GM10266 (cell line): ENCODE results near the gene KLHL8.

Experiments used
- DNase-seq: peaks from one replicate; pipeline ENCODE4 v3.0.0; 2012; ENCODE audit errors: extremely low spot score
- TF ChIP-seq, protein P1 (sequence below): IDR thresholded peaks from 2 replicates; pipeline ENCODE4 v1.5.1; 2012; ENCODE audit warnings: mild to moderate bottlenecking, low read depth; ENCODE audit not compliant: control insufficient read depth, insufficient read depth; ENCODE audit errors: missing control alignments

KLHL8 gene

DNA sequence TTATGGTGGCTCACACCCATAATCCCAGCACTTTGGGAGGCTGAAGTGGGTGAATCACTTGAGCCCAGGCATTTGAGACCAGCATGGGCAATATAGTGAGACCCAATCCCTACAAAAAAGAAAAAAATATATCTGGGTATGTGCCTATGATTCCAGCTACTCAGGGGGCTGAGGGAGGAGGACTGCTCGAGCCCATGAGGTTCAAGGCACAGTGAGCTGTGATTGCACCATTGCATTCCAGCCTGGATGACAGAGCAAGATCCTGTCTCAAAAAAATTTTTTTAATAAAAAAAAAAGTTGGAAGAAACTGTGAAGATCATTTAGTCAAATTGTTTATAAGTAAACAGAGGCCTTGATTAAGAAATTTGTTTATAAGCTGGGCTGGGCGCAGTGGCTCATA lies 39.7 kb downstream of the KLHL8 start:
- no peak for DNase-seq

DNA sequence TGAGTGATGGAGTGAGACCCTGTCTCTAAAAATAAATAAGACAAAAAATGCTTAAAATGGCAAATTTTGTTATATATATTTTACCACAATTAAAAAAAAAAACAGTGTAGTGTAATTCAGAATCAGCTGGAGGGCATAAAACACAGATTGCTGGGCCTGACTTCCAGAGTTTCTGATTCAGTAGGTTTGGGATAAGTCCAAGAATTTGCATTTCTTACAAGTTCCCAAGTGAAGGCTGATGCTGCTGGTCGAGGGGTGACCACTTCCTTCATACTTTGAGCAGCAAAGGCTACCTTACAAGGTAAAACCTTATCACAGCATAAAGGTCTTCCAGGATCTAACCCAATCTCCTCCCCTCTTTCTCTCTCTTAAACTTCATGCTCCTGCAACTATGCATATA lies 40.7 kb downstream of the KLHL8 start:
- TF ChIP-seq, protein P1, sequence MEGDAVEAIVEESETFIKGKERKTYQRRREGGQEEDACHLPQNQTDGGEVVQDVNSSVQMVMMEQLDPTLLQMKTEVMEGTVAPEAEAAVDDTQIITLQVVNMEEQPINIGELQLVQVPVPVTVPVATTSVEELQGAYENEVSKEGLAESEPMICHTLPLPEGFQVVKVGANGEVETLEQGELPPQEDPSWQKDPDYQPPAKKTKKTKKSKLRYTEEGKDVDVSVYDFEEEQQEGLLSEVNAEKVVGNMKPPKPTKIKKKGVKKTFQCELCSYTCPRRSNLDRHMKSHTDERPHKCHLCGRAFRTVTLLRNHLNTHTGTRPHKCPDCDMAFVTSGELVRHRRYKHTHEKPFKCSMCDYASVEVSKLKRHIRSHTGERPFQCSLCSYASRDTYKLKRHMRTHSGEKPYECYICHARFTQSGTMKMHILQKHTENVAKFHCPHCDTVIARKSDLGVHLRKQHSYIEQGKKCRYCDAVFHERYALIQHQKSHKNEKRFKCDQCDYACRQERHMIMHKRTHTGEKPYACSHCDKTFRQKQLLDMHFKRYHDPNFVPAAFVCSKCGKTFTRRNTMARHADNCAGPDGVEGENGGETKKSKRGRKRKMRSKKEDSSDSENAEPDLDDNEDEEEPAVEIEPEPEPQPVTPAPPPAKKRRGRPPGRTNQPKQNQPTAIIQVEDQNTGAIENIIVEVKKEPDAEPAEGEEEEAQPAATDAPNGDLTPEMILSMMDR: no peak

More for the DNA sequence above, 39.7 kb downstream of the KLHL8 start:
- TF ChIP-seq, protein P1: no peak

DNA sequence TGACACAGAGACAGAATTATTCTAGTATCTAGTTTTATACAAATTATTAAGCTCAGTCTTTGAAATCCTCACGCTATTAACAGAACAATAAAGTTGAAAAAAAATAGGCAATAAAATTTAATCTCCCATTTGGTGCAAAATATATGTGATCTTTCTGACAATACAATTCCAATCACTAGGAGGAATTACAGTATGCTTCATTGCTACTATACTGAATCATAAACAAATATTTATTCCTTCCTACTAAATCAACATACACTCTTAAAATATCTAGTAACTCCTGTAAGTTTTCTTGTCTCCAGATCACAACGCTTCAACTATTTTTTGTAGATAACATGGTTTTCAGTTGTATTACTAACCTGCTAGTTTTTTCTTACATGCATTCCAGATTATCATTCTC lies 45.7 kb downstream of the KLHL8 start:
- TF ChIP-seq, protein P1: no peak

More for the DNA sequence above, 40.7 kb downstream of the KLHL8 start:
- no peak for DNase-seq

DNA sequence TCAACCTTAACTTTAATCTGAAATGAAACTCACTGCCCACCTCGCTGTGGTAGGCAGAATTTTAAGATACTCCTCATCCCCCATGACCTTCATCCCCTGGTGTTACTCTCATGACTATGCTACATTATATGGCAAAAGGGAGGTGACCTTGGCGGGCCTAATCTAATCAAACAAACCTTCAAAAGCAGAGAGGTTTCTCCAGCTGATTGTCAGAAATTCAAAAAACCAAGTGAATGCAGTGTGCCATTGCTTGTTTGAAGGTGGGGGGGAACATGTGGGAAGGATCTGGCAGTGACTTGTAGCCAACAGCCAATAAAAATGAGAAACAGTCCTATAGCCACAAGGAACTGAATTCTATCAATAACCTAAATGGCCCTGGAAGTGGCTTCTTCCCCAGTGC lies 48.5 kb downstream of the KLHL8 start:
- no peak for DNase-seq
- TF ChIP-seq, protein P1: no peak

More for the DNA sequence above, 45.7 kb downstream of the KLHL8 start:
- DNase-seq: no peak

DNA sequence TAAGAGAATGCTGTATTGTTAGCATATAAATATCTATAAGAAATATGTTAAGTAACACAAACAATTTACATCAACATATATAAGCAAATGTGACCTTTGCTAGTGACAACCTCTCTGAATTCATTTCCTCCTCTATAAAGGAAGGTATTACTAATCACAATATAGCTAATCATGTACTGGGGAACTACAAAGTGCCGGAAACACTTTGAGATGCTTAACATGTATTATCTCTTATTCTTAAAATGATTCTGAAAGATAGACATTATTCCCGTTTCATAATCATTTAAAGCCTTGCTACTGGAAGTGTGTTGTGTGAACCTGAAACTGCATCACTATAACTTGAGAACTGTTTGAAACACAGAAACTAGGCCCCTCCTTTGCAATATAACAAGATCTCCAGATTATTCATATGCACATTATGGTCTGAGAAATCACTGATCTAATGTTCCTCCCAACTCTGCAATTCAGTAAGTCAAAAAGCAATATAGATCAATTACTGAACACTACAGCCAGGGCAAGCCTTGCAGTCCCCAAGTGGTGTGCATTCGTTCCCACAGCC lies 54.0 kb downstream of the KLHL8 start:
- TF ChIP-seq, protein P1: no peak
- DNase-seq: no peak

DNA sequence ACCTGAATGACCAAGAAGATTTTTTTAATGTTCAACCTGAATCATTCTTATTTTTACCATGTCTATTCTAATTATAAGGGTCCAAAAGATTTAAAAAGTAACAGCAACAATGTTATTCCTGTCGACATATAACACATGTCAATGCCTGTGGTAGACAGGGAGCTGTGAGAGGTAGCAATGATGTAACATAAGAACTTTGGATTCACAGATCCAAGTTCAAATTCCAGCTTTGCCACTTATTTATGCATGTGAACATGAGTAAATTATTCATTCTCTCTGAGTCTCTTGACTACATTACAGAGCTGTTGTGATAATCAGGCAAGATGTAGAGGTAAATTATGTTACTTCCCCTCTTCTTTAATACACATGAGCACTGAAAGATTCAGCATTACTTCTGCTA lies 54.5 kb downstream of the KLHL8 start:
- no peak for DNase-seq
- TF ChIP-seq, protein P1: no peak

DNA sequence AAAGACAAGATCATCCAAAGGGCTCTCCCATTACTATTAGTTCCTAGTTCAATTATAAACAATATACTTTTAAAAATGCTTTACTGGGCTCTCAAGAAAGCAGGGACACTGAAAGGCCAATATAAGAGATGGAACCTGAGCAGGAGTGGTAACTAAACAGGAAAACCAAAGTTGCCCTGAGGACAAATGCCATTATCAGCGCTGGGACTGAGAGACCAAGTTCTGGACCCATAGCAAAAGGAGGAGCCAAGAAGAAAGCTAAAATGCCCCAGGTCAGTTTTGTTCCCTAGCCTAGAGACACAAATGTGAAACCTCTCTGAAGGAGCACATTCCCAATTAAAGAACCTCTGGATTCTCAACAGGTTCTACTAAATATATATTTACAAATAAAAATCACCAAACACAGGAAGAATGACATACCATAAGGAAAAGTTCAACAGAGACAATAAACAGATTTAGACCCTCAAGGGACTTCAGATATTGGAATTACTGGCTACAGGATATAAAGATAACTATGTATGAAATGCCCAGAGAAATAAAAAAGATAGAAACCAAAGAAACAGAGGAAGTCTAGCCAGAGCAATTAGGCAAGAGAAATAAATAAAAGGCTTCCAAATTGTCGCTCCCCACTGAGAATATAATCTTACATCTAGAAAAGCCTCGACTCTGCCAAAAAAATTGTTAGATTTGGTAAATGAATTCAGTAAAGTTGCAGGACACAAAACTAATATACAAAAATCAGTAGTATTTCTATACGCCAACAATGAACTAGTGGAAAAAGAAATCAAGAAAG lies 67.1 kb downstream of the KLHL8 start:
- no peak for DNase-seq
- TF ChIP-seq, protein P1: no peak
